Measurements from ENCODE around the gene USP20.
A peak's percentile ranks its signal among the peaks of the same experiment; 100 is the strongest.

USP20 gene

DNA sequence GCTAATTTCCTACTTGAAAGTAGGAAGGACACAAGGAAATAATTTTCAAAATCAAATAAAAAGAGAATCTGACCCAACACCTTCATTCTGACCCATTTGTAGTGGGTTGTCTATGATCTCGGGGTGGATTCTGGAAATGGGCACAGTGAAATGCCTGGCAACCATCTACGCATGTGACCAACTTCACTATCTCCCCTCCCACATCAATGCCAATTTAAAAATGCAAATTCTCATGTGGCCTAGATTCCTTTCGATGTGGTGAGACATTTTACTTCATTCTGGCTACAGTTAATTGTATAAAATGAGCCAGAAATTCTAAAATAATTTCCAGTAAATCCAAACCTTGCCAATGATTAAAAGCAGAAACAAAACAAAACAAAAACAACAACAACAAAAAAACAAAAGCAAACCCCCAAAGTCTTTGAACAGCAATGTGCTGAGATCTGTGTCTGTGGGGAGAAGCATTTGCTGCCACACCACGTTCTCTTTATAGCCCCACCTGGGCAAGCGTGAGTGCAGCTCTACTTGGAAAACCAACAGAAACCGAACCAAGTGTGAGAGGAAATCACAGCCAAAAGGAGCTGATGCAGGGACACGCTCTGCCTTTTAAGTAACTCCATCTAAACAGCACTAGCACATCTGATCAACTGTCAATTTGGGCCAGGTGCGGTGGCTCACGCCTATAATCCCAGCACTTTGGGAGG is 59.0 kb downstream of the USP20 start:
- peak; percentile 39 for DNase-seq

DNA sequence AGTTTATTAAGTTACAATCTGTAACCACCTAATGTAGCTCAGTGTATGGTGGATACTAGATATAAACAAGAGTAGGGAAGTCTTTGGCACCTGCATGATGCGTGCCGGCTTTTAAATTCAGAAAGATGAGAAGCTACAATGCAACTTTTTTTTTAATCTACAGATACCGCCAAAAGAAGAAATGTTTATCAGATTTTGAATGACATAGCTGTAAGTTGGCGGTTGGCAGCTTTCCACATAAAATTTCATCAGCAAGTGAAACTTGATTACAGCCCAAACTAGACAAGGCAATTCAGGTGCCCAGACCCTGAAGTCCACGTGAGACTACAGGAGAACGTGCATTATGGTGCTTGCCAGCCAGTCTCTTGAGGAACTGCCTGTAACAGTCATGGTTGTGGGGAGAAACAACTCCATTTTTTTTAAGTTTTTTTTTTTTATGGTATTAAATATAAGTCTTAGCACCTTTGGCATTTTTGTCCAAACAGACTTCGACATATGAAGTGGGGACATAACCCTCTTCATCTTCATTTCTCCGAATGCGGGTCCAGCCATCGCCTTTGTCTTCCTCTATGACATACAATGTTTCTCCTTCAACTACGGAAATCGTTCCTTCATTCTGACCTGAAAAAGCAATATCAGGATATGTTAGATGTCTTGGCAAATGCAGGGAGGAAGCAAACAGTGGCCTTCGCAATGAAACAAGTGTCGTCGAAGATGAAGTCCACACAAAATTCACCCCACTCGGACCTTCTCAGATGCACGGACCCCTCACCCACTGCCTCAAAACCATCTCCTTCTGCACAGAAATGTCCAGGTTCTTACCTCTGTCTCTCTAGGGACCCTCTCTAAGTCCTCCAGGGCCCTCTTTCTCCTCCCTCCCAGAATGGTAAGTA is 60.4 kb downstream of the USP20 start:
- peak; percentile 25 for DNase-seq

DNA sequence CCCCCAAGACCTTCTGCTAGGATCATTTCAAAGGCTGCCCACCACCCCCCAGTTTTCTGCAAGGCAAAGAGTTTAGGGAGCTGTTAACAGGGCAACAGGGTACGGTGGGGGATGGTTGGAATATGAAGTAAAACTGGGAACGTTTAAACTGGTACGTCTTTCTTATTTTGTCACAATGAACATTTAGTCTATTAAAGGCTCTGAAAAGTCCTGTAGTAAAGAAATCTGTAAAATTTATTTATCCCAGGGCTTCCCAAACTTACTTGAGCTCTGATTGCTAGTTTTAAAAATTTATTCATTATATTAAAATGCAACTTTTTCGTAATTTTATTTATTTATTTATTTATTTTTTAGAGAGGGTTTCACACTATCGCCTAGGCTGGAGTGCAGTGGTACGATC is 62.0 kb downstream of the USP20 start:
- DNase-seq: no peak

GRCh38 chr9:129898185-129898584 is 62.9 kb downstream of the USP20 start:
- no peak for DNase-seq

- DNase-seq: no peak
Observed at GRCh38 chr9:129899620-129900019, 64.4 kb downstream of the USP20 start.

DNA sequence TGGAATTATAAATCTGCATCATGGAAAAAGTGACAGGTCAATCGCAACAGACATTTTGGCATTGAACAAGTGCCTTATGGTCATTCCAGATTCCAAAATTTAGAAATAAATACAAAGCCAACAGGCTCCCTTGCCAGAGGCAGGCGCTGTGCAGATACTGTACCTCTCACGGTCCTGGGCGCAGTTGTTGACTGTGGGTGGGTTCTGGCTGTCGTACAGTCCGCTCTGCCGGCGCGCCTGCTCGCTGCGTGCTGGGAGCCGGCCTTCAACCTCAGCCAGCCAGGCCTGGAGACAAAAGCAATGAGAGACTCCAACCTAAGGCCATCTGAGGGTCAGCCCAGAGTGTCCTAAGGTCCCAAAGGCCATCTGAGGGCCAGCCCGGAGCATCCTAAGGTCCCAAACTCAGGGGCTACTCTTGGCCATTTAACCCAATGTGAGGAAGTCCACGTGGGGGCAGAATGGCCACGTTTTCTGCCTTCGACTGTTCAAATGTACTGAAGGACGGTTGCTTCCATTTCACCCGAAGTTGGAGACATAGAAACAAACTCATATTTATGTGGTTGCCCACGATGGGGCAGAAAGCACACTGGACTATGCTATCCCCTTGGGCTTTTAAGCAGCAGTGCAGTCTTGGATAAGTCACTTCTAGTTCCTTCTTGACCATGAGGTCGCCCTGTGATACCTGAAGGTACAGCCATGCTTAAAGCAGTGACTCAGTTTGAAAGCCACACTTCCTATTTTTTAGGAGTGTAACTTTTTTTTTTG is 65.2 kb downstream of the USP20 start:
- no peak for DNase-seq

GRCh38 chr9:129901993-129902739 is 66.9 kb downstream of the USP20 start:
- no peak for DNase-seq

- DNase-seq: no peak
Observed at GRCh38 chr9:129902740-129903134, 67.5 kb downstream of the USP20 start.

- DNase-seq: no peak
Observed at GRCh38 chr9:129904734-129905133, 69.5 kb downstream of the USP20 start.

DNA sequence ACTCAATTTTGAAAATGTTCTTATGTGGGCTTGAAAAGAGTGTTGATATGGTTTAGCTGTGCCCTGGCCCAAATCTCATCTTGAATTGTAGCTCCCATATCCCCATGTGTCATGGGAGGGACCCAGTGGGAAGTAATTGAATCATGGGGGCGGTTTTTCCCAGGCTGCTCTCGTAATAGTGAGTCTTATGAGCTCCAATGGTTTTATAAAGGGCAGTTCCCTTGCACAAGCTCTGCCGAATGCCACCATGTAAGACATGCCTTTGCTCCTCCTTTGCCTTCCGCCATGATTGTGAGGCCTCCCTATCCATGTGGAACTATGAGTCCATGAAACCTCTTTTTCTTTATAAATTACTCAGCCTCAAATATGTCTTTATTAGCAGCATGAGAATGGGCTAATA is 71.0 kb downstream of the USP20 start:
- no peak for DNase-seq

DNA sequence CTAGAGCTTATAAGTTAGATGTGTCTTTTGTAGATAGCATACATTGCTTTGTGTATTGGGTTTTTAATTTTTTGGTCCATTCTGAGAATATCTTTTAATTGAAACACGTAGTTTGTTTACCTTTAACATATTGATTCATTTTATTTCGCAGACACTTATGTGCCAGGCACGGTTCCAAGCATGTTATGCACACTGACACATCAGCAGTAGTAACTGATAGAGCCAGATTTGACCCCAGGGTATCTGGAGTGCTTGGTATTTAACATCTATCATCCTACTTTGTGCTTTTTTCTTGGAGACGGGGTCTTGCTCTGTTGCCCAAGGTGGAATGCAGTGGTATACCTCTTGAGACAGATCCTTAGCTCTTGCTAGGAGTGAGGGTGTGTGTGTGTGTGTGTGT is 71.9 kb downstream of the USP20 start:
- no peak for DNase-seq

DNA sequence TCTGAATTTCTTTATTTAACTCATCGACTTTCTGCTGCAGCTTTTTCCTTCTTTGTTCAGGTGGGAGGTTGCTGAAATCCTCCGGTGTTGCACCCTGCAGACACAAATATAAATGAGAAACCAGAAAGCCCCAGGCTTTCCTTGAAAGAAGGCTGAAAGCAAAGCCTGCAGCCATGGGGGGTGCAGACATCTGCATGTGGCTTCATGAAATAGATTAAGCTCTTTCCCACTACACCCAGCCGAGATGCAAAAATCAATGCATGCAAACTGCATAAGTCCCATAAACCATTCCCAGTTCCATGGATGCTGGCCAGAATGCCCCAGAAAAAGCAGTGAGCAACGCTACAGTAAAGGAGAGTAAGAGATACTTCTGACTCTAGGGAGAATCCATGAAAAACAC is 73.6 kb downstream of the USP20 start:
- DNase-seq: no peak

DNA sequence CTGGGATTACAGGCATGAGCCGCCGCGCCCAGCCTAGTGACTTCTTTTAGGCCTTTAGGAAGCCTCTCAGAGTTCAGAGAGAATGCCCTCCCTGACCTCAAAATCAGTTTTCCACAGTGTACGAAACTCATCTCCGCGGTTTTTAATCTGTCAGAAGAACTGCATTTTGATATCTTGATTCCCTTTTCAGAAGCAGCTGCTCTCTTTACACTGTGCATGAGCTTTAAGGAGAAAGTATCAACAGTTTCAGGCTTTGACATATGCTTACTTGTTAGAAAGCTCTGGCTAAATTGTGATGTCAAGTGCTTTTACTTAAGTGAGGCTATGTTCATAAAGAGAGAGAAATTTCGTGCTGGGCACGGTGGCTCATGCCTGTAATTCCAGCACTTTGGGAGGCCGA is 74.6 kb downstream of the USP20 start:
- no peak for DNase-seq

GRCh38 chr9:129910628-129911567 is 75.6 kb downstream of the USP20 start:
- DNase-seq: no peak

DNA sequence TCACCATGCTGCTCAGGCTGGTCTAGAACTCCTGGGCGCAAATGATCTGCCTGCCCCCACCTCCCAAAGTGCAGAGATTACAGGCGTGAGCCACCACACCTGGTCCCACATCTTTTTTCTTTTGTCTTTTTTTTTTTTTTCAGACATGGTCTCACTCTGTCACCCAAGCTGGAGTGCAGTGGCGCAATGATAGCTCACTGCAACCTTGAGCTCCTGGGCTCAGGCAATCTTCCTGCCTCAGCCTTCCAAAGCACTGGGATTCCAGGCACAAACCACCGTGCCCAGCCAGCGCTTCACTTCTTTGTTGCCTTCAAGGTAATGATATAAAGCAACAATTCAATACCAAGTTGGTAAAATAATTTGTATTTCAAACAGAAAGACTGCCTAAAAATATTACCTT is 78.8 kb downstream of the USP20 start:
- DNase-seq: no peak

DNA sequence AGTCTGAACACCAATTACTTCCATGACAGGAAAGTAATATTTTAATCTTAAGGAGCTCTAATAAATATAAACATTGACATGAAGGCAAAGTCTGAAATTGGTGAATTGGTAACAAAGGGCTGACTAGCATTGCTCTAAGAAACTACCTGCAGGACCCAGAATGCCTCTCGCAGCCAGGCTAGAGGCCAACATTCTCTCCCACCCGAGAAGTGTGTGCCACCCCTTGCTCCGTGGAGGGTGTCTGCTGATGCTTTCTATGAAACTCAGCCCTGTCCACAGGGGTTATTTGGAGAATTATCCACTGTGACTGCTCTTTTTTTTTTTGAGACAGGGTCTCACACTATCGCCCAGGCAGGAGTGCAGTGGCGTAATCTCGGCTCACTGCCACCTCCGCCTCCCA is 81.4 kb downstream of the USP20 start:
- no peak for DNase-seq

DNA sequence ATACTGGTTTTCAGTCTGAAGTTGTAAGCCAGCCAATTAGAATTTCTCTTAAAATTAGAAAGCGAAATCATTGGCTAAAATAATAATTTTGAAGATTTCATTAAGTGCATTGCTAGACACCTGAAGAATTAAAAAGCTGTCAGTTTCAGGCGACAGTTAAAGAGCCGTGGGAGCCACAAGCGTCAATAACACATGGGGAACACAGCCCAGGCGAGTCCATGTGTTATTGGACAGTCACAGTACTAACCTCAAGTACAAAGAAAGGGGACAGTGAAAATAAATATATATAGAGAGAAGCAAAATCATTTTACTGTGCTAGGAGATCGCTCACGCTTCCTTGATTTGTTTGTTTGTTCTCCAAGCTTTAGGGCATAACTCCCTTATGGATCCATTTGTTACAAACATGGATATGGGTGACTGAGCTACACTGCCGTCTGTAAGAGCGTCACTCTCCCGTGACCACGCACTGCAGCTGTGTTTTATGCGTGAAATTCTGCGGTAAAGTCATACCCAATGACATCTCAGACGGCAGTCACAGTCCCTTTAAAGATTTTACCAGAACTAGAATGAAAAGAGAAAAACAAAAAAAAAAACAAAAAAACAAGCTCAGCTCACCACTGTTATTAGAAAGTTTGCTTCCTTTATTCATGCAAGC is 83.2 kb downstream of the USP20 start:
- DNase-seq: no peak

- DNase-seq: no peak
Observed at GRCh38 chr9:129919277-129919676, 84.0 kb downstream of the USP20 start.

DNA sequence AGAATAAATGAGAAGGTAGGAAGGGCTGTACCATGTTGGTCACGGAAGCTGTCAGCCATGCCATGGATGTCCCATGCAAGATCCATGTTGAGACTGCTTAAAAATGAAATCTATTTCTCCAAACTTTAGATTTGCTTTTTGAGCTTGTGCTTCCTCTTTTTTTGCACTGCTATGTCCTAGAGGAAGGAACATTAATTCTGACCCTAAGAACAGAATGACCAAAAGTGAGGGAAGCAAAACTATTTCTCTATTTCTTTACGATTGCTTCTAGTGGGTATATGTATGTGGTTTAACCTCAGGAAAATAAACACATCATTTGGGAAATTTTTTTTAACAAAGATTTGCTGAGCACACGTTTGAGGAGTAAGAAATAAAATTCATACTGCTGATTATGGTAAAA is 84.6 kb downstream of the USP20 start:
- no peak for DNase-seq

DNA sequence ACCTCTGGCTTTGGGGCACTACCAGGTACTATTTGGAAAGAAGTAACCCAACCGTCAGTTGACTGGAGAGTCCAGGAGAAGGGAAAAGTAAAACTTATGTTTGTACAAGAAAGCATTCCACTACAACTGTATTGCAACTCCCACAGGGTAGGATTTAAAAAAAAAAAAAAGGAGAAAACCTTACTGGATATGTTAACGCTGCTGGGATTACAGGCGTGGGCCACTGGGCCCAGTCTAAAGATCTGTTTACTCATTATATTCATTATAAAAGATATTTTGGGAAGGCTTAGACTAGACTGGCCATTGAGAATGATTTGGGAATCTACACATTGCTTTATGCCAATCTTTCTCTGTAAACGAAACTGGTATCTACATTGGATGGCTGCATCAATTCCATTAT is 86.6 kb downstream of the USP20 start:
- DNase-seq: no peak

DNA sequence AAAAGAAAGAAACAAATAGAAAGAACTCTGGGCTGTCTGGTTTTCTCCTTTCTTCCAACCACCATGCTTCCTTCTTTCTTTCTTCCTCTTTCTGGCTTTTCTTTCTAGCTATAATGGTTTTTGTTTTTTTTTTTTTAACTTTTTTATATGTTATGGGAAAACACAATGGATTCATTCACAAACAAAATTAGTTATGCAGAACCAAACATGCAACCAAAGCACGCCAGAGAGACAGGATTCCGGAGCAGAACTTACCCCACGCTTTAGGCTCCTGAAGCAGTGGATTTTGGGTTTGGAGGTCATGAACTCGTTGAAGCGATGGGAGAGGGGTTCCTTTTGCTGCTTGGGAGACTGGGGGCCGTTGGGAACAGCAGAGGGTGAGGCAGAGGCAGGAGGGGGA is 88.3 kb downstream of the USP20 start:
- no peak for DNase-seq
